ENCODE measurements around the gene FERMT2.

FERMT2 gene

DNA sequence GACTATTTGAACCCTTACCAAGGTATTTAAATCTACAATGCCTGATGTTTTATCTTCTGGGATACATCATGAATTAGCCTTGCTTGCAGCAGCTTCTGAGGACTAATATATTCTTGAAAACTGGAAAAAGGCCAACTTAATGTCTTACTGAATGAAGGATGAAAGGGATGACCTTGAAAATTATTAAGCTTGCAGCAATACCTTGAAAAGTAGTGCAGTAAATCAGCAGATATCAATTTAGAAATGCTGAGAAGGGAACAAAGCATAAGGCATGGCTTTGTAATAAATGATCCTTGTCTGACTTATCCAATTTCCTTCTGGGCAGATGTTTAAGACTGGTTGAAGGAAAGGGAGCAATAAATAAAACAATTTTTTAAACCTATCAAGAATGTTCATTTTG is 37.3 kb upstream of the FERMT2 start:
- no peak for DNase-seq (ENCODE audit: low read depth, low spot score)
- no peak overlapping the region for H3K4me3 ChIP-seq (ENCODE audit: low read depth, low read length)
- TF ChIP-seq, protein P1, sequence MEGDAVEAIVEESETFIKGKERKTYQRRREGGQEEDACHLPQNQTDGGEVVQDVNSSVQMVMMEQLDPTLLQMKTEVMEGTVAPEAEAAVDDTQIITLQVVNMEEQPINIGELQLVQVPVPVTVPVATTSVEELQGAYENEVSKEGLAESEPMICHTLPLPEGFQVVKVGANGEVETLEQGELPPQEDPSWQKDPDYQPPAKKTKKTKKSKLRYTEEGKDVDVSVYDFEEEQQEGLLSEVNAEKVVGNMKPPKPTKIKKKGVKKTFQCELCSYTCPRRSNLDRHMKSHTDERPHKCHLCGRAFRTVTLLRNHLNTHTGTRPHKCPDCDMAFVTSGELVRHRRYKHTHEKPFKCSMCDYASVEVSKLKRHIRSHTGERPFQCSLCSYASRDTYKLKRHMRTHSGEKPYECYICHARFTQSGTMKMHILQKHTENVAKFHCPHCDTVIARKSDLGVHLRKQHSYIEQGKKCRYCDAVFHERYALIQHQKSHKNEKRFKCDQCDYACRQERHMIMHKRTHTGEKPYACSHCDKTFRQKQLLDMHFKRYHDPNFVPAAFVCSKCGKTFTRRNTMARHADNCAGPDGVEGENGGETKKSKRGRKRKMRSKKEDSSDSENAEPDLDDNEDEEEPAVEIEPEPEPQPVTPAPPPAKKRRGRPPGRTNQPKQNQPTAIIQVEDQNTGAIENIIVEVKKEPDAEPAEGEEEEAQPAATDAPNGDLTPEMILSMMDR (IDR thresholded peaks at IDR 0.05; ENCODE audit: low read depth, low read length): no peak
- in situ Hi-C loops (cut with HindIII; ENCODE audit: low sequenced_read_pairs): no loop called here

DNA sequence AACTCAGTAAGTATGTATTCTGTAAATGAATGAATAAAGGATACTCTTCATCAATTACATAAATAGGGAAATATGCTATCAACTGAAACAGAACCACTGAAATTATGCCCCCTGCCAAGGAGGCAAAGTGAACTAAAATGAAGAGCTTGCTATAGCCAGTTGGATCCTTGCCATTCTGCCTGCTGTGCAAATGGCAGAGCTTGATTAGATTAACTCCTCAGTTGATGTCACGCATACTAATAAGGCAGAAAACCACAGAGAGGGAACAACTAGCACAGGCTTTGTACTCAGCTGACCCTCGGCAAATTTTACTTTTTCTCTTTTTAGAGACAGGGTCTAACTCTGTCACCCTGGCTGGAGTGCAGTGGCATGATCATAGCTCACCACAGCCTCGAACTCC is 36.7 kb upstream of the FERMT2 start:
- peak; percentile 23 for DNase-seq (ENCODE audit: low read depth, low spot score)
- in situ Hi-C loops (cut with HindIII; ENCODE audit: low sequenced_read_pairs): no loop called here
- no peak overlapping the region for H3K4me3 ChIP-seq (ENCODE audit: low read depth, low read length)
- TF ChIP-seq, protein P1 (IDR thresholded peaks at IDR 0.05; ENCODE audit: low read depth, low read length): no peak

DNA sequence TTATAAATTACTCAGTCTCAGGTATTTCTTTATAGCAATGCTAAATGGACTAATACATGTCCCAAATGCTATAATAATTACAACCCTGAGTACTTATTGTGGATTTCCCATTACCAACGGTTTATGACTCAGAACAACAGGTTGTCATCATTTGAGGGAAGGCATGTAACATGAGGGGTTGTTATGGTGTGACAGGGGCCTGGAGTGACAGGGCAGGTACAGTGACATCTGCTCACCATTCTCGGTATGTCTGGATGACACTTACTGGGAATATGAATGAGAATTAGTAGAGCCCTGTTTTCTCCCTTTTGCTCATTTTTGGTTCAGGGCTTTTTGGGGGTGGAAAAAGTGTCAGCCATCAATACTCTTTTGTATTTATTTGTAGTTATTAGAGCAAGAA is 36.2 kb upstream of the FERMT2 start:
- TF ChIP-seq, protein P1 (IDR thresholded peaks at IDR 0.05; ENCODE audit: low read depth, low read length): no peak
- in situ Hi-C loops (cut with HindIII; ENCODE audit: low sequenced_read_pairs): no loop called here
- no peak for DNase-seq (ENCODE audit: low read depth, low spot score)
- H3K4me3 ChIP-seq (ENCODE audit: low read depth, low read length): no peak overlapping the region

DNA sequence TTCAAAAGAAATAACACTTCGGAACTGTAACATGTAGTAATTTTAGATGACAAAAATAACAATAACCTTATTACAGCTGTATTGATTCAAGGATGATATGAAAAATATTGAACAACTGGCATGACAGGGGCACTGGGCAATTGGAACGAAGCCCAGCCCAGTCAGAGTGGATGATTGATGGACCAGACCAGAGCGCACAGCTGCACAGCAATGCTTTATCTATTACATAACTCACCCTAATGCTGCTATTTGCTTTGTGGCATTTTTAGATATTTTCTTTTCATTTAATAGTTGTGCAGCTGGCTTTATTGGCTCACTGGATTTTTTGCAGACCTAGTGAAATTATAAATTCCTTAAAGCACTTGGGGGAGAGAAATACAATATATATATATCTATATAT is 26.9 kb upstream of the FERMT2 start:
- in situ Hi-C loops (cut with HindIII; ENCODE audit: low sequenced_read_pairs): no loop called here
- TF ChIP-seq, protein P1 (IDR thresholded peaks at IDR 0.05; ENCODE audit: low read depth, low read length): no peak
- DNase-seq (ENCODE audit: low read depth, low spot score): peak; percentile 12
- H3K4me3 ChIP-seq (ENCODE audit: low read depth, low read length): no peak overlapping the region

DNA sequence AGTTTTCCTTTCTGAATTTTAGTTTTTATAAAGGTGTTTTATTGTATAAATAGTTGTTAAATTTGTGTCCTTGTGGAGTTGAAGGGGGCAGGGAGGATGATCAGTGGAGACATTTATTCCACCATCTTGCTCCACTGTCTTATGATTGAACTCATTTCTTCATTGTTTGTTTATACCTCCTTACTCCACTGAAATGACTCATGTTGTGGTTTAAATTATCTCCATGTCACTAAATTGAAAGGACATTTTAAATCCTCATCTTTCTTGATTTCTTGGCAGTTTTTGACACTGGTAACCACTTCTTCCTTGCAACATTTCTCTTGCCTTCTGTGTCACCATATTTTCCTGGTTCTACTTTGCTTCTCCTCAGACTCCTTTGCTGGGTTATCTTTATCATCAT is 23.6 kb upstream of the FERMT2 start:
- no peak for DNase-seq (ENCODE audit: low read depth, low spot score)
- in situ Hi-C loops (cut with HindIII; ENCODE audit: low sequenced_read_pairs): no loop called here

DNA sequence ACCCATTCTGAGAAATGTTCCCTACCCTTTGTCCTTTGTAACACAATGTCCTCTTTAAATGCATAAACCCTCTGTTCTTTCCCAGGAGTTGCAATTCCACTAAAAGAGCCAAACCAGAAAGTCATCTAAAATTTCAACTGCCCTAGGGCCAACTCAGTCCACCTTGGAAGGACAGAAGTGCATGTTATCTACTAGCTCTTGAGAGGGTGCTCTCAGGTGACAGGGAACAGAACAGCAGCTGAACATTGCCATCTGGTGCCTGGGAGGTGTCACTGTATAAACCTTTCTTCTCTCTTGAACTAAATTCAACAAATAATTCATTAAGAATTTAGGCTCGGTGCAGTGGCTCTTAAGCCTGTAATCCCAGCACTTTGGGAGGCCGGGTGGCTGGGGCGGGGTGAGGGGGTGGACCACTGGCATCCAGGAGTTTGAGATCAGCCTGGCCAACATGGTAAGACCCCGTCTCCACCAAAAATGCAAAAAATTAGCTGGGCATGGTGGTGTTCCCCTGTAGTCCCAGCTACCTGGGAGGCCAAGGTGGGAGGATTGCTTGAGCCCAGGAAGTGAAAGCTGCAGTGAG is 10.3 kb upstream of the FERMT2 start:
- TF ChIP-seq, protein P1 (IDR thresholded peaks at IDR 0.05; ENCODE audit: low read depth, low read length): peak; percentile 68
- no peak overlapping the region for H3K4me3 ChIP-seq (ENCODE audit: low read depth, low read length)
- DNase-seq (ENCODE audit: low read depth, low spot score): peak; percentile 67
- in situ Hi-C loops (cut with HindIII; ENCODE audit: low sequenced_read_pairs): no loop called here

More for the DNA sequence above, 23.6 kb upstream of the FERMT2 start:
- H3K4me3 ChIP-seq (ENCODE audit: low read depth, low read length): no peak overlapping the region
- TF ChIP-seq, protein P1 (IDR thresholded peaks at IDR 0.05; ENCODE audit: low read depth, low read length): no peak
